ENCODE data around the gene PHGDH.

PHGDH gene

GRCh38 chr1:119732465-119733168 is 20.9 kb downstream of the PHGDH start:
- no peak for DNase-seq

DNA sequence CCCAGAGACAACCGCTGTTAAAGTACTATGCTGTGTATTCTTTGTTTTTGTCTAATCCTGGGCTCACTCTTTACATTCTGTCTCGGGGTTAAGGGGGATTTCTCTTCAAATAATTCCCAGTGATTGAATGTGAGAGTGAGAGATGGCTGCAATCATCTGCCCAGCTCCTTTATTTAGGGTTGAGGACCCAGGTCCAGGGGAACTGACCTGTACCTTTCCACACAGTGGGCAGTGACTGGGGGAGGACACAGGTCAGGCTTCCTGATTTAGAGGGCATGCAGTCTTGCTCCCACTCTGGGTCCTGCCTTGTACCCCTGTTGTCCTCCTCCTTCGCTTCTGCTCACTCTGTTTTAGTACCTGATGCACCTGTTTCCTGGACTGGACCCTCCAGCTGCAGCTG is 22.0 kb downstream of the PHGDH start:
- DNase-seq, result no peak

- DNase-seq, result no peak
Measured at GRCh38 chr1:119735217-119735616, 23.5 kb downstream of the PHGDH start.

GRCh38 chr1:119736649-119737039 is 24.9 kb downstream of the PHGDH start:
- no peak for DNase-seq

GRCh38 chr1:119737040-119737682 is 25.4 kb downstream of the PHGDH start:
- DNase-seq, result no peak

DNA sequence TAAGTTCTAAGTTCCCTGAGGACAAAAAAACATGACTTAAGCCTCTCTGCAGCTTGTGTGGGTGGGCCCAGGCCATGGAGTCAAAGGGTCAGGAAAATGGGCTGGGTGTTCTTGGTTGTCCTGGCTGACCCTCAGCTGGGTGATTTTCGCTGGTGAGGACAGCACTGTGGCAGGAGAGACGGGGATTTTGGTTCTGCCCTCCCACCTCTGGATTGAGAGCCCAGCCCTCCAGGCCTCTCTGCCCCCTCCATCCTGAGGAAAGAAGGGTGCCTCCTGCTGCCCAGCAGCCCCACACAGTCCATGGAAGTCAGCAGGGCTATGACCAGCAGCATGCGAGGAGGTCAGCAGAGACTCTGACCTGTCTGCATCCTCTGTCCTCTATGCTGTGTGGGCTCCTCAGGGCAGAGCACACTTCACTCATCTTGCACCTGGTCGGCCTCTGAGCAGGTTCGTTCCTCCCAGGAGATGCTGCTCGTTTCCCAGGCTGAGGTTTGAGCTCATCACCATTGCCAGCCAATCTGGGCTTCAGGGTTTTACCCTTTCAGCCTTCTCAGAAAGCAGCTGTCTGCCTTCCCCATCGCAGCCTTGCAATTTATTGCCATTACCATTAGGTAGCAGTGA is 26.5 kb downstream of the PHGDH start:
- DNase-seq, result no peak

DNA sequence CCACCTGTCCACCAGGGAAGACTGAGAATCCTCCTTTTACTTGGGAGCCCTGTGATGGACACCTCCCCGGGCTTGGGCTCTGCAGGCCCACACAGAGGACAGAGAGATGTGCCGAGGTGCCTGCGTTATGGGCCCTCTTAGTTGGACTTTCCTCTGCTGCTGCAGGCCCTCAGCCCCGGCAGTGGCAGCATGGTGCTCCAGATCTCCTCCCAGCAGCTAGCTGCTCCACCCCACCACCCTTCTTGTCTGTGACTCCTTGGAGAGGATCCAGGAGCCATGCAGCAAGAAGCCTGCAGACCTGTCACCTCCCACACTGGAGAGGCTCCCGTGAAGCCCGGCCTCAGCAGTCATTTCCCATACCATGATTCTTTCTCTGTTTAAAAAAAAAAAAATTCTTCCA is 27.4 kb downstream of the PHGDH start:
- no peak for DNase-seq

DNA sequence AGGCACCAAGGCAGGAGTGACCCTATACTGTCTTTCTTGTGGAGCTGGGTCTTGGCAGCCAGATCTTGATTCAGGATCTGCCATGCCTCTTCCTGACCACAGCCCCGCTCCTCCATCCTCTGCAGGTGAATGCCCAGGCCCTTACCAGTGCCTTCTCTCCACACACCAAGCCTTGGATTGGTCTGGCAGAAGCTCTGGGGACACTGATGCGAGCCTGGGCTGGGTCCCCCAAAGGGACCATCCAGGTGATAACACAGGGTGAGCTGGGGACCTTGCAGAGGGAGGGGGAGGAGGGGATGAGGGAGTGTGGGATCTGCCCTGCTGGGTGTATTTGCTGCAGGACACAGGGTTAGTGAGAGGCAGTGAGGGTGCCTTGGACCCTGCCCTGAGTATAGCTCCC is 28.5 kb downstream of the PHGDH start:
- DNase-seq, result no peak

GRCh38 chr1:119740896-119741780 is 29.4 kb downstream of the PHGDH start:
- DNase-seq, result no peak

- no peak for DNase-seq
Measured at GRCh38 chr1:119742202-119742601, 30.5 kb downstream of the PHGDH start.

GRCh38 chr1:119742677-119743076 is 30.9 kb downstream of the PHGDH start:
- DNase-seq, result no peak

DNA sequence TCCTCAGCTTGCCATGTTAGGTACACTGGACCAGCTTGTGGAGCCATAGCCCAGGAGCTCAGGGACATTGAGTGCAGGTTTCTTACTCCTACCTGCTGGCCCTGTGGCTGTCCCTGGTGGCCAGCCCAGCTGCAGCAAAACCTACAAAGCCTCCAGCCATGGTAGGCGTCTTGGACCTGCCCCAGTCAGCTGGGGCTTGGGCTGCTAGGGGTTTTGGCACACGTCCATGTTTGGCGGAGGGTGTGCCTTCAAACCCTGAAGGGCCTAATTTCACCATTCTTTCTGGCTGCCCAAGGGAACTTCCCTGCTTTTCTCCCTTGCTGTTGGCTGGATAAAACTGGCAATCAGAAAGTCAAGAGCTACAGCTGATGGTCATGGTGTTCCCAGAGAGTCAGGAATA is 31.6 kb downstream of the PHGDH start:
- DNase-seq, result no peak

- DNase-seq, result peak; percentile 32 to 74
Measured at GRCh38 chr1:119743776-119744597, 32.3 kb downstream of the PHGDH start.

DNA sequence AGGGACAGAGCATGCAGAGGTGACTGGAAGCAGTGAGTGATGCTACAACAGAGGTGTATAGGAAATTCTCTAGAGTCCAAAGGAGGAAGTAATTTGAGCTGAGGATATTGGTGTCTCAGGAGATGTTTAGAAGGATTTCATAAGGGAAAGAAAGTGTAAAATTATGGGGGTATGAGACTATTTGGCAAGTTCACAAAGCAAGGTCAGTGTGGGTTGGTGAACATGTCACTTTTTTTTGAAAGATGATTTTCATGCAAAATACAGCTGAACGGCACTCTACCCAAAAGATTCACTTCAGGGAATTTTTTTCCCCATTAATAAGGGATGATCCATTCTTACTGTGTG is 32.8 kb downstream of the PHGDH start:
- no peak for DNase-seq

- no peak for DNase-seq
Measured at GRCh38 chr1:119745034-119745433, 33.3 kb downstream of the PHGDH start.

DNA sequence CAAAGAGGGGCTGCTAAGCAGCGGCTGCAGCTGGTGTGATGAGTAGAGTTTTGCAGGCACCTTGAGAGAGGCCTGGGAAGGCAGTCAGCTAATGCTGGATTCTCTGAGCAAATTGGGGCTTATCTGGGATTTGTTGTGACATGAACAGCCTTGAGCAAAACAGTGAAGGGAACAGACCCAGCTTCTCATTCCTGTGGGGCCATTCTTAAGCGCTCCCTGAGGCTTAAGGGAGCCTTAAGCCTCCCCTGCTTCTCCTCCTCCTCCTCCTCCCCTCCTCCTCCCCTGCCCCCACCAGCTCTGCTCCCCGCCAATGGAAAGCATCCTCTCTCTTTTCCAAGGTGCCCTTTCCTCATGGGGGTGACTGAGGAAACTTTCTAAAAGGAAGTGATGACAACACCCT is 35.7 kb downstream of the PHGDH start:
- DNase-seq, result peak in 1 of 2 donors; percentile 39

GRCh38 chr1:119748040-119748439 is 36.3 kb downstream of the PHGDH start:
- DNase-seq, result no peak

GRCh38 chr1:119752592-119752991 is 40.9 kb downstream of the PHGDH start:
- no peak for DNase-seq

GRCh38 chr1:119758584-119758983 is 46.9 kb downstream of the PHGDH start:
- no peak for DNase-seq

DNA sequence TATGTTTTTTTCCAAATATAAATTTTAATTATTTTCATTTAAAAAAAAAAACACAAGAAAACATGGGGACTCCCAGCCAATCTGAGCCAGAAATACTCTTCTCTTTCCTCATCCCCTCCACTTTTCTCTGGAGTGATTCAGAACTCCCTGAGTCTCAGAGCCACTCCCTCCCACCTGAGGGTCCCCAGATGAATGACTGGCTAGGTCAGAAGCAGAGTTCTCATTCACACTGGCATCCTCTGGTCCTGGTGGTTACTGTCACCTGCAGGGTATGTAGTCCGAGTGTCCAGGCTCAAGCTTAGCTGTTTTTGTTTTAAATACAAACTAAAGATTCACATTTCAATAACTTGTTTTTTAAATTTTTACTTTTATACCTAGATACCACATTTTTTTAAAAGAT is 50.7 kb downstream of the PHGDH start:
- DNase-seq, result no peak

- no peak for DNase-seq
Measured at GRCh38 chr1:119762953-119763352, 51.2 kb downstream of the PHGDH start.

- no peak for DNase-seq
Measured at GRCh38 chr1:119764220-119764619, 52.5 kb downstream of the PHGDH start.

GRCh38 chr1:119766374-119766794 is 54.6 kb downstream of the PHGDH start:
- DNase-seq, result no peak
